ENCODE measurements around the gene CARNS1. TPM values are rescaled to one million over a fixed set of nuclear protein-coding genes. Genes with fewer than 3 reads are reported as not detected.

CARNS1 gene
- total RNA-seq, 1 donor from 2014 or later = 8.4 TPM

- ATAC-seq = no peak
- intact Hi-C loops (cut with DNase I) = no loop called here
- no peak for DNase-seq (ENCODE audit: low spot score)
Observed at GRCh38 chr11:67435727-67436458, 20.4 kb downstream of the CARNS1 start.

GRCh38 chr11:67436459-67437081 is 21.1 kb downstream of the CARNS1 start:
- no peak for ATAC-seq
- DNase-seq (ENCODE audit: low spot score) = no peak
- intact Hi-C loops (cut with DNase I) = no loop called here

GRCh38 chr11:67437082-67437808 is 21.8 kb downstream of the CARNS1 start, which contains the start of gene PTPRCAP:
Gene PTPRCAP (minus strand): TSS chr11:67437682. CDS start chr11:67437619, 63 bp downstream.
- intact Hi-C loops (cut with DNase I) = no loop called here
- DNase-seq (ENCODE audit: low spot score) (no peak), ATAC-seq (no peak)

- intact Hi-C loops (cut with DNase I) = no loop called here
Observed at GRCh38 chr11:67437809-67438157, 22.3 kb downstream of the CARNS1 start.

GRCh38 chr11:67438158-67438902 is 22.9 kb downstream of the CARNS1 start:
- intact Hi-C loops (cut with DNase I) = no loop called here
- ATAC-seq (no peak), DNase-seq (ENCODE audit: low spot score) (peak; percentile 59)

More at GRCh38 chr11:67437809-67438157, 22.3 kb downstream of the CARNS1 start:
- DNase-seq (ENCODE audit: low spot score) (no peak), ATAC-seq (no peak)

- peak; percentile 75 for DNase-seq (ENCODE audit: low spot score)
Observed at GRCh38 chr11:67439321-67440228, 24.1 kb downstream of the CARNS1 start.

GRCh38 chr11:67440229-67441097 is 25.0 kb downstream of the CARNS1 start:
- no peak for DNase-seq (ENCODE audit: low spot score)
- no peak for ATAC-seq
- intact Hi-C loops (cut with DNase I) = no loop called here

More at GRCh38 chr11:67439321-67440228, 24.1 kb downstream of the CARNS1 start:
- ATAC-seq = no peak
- intact Hi-C loops (cut with DNase I) = no loop called here

GRCh38 chr11:67441098-67441563 is 25.7 kb downstream of the CARNS1 start:
- no peak for ATAC-seq
- intact Hi-C loops (cut with DNase I) = no loop called here
- DNase-seq (ENCODE audit: low spot score) = no peak

GRCh38 chr11:67441731-67442351 is 26.4 kb downstream of the CARNS1 start:
- intact Hi-C loops (cut with DNase I) = no loop called here
- ATAC-seq (no peak), DNase-seq (ENCODE audit: low spot score) (no peak)

GRCh38 chr11:67442504-67443404 is 27.3 kb downstream of the CARNS1 start:
- DNase-seq (ENCODE audit: low spot score) (no peak), ATAC-seq (no peak)
- intact Hi-C loops (cut with DNase I) = no loop called here

- ATAC-seq = no peak
- DNase-seq (ENCODE audit: low spot score) = no peak
- intact Hi-C loops (cut with DNase I) = no loop called here
Observed at GRCh38 chr11:67445515-67445914, 30.0 kb downstream of the CARNS1 start.

GRCh38 chr11:67448220-67448609 is 32.7 kb downstream of the CARNS1 start:
- ATAC-seq = no peak

GRCh38 chr11:67449116-67449844 is 33.8 kb downstream of the CARNS1 start:
- ATAC-seq = peak; percentile 51
- intact Hi-C loops (cut with DNase I) = no loop called here
- no peak for DNase-seq (ENCODE audit: low spot score)

More at GRCh38 chr11:67448220-67448609, 32.7 kb downstream of the CARNS1 start:
- DNase-seq (ENCODE audit: low spot score) = no peak
- intact Hi-C loops (cut with DNase I) = no loop called here

- intact Hi-C loops (cut with DNase I) = no loop called here
- ATAC-seq (no peak), DNase-seq (ENCODE audit: low spot score) (no peak)
Observed at GRCh38 chr11:67450796-67451657, 35.5 kb downstream of the CARNS1 start.

Measured in sciatic nerve (tissue), 2 donors.